HEK293 (cell line): ENCODE data around the gene PLEKHA3.

Experiments
- CTCF ChIA-PET: fragments of 350-600 bp; formaldehyde crosslinking; extraction: SDS; loops from one replicate; lab custom pipeline; 2021; ENCODE audit warnings: antibody characterized with exemption; lab: Yijun Ruan, JAX
- POLR2A ChIA-PET: fragments of 300-600 bp; formaldehyde crosslinking; extraction: SDS; loops from one replicate; lab custom pipeline; 2020; ENCODE audit warnings: antibody characterized with exemption, inconsistent platforms; lab: Yijun Ruan, JAX
- H3K27ac ChIP-seq: fragments of 200-500 bp; sonication (Bioruptor generic); 2 replicates; pipeline ENCODE4 v1.5.1; 2014; ENCODE audit warnings: low read depth, low read length, control low read depth, inconsistent platforms; ENCODE audit errors: extremely low read depth
- H3K36me3 ChIP-seq, 2 experiments: fragments of 200-500 bp in 1 of 2; sonication (Bioruptor generic) in 1 of 2; 1 replicate in 1 of 2; 2 replicates in 1 of 2; pipeline ENCODE4 v1.5.1; 2014 to 2017; ENCODE audit warnings: inconsistent platforms in 2 of 2, low read length in 2 of 2; ENCODE audit not compliant: control insufficient read depth in 2 of 2, insufficient read depth in 1 of 2
- H3K4me1 ChIP-seq: fragments of 200-500 bp; sonication (Bioruptor generic); 2 replicates; pipeline ENCODE4 v1.5.1; 2014; ENCODE audit warnings: mild to moderate bottlenecking, low read length, inconsistent platforms; ENCODE audit not compliant: control insufficient read depth, insufficient read depth
- H3K4me3 ChIP-seq: 2 replicates; pipeline ENCODE4 v1.5.1; 2011; ENCODE audit warnings: low read depth, mild to moderate bottlenecking, control low read depth, low read length, moderate library complexity
- H3K9me3 ChIP-seq: fragments of 200-500 bp; sonication (Bioruptor generic); 2 replicates; pipeline ENCODE4 v1.5.1; 2014; ENCODE audit warnings: low read depth, low read length, inconsistent platforms; ENCODE audit not compliant: control insufficient read depth, insufficient read depth
- HOXA7 ChIP-seq: sonication (generic); formaldehyde crosslinking; IDR thresholded peaks from 2 replicates; pipeline ENCODE4 v1.8.1; 2022; ENCODE audit warnings: missing genetic modification reagents, borderline replicate concordance
- IKZF3 ChIP-seq: fragments of 450-650 bp; IDR thresholded peaks from 2 replicates; pipeline ENCODE4 v1.5.0; 2018; ENCODE audit warnings: missing biosample characterization, mild to moderate bottlenecking, missing genetic modification characterization, moderate library complexity
- KLF8 ChIP-seq: fragments of 450-650 bp; formaldehyde crosslinking; IDR thresholded peaks from 2 replicates; pipeline ENCODE4 v1.5.1; 2016; ENCODE audit warnings: missing biosample characterization, missing genetic modification characterization
- PRDM2 ChIP-seq: fragments of 450-650 bp; formaldehyde crosslinking; IDR thresholded peaks from 2 replicates; pipeline ENCODE4 v1.5.1; 2016; ENCODE audit warnings: missing biosample characterization, missing genetic modification characterization, borderline replicate concordance
- WT1 ChIP-seq: fragments of 450-650 bp; formaldehyde crosslinking; IDR thresholded peaks from 2 replicates; pipeline ENCODE4 v1.5.1; 2016; ENCODE audit warnings: missing biosample characterization, missing genetic modification characterization
- ZBTB44 ChIP-seq: fragments of 450-650 bp; IDR thresholded peaks from 2 replicates; pipeline ENCODE4 v1.5.1; 2018; ENCODE audit warnings: missing biosample characterization, mild to moderate bottlenecking, missing genetic modification characterization
- ZNF10 ChIP-seq: fragments of 450-650 bp; formaldehyde crosslinking; IDR thresholded peaks from 2 replicates; pipeline ENCODE4 v1.5.1; 2017; ENCODE audit warnings: missing biosample characterization, missing genetic modification characterization
- ZNF169 ChIP-seq: fragments of 450-650 bp; formaldehyde crosslinking; IDR thresholded peaks from 2 replicates; pipeline ENCODE4 v1.5.1; 2016; ENCODE audit warnings: missing biosample characterization, missing genetic modification characterization
- ZNF19 ChIP-seq: fragments of 450-650 bp; formaldehyde crosslinking; IDR thresholded peaks from 2 replicates; pipeline ENCODE4; 2016; ENCODE audit warnings: missing biosample characterization, missing genetic modification characterization, low read depth
- ZNF610 ChIP-seq: fragments of 450-650 bp; formaldehyde crosslinking; IDR thresholded peaks from 2 replicates; pipeline ENCODE4 v1.5.1; 2016; ENCODE audit warnings: missing biosample characterization, missing genetic modification characterization, borderline replicate concordance
- ZNF639 ChIP-seq: fragments of 450-650 bp; formaldehyde crosslinking; IDR thresholded peaks from 2 replicates; pipeline ENCODE4 v1.5.1; 2016; ENCODE audit warnings: missing biosample characterization, missing genetic modification characterization
- ZNF660 ChIP-seq: fragments of 450-650 bp; IDR thresholded peaks from 2 replicates; pipeline ENCODE4 v1.5.1; 2018; ENCODE audit warnings: missing biosample characterization, mild to moderate bottlenecking, missing genetic modification characterization
- ZNF747 ChIP-seq: fragments of 450-650 bp; formaldehyde crosslinking; IDR thresholded peaks from 2 replicates; pipeline ENCODE4 v1.5.1; 2016; ENCODE audit warnings: missing biosample characterization, missing genetic modification characterization
- ZSCAN16 ChIP-seq: fragments of 450-650 bp; formaldehyde crosslinking; IDR thresholded peaks from 2 replicates; pipeline ENCODE4 v1.5.1; 2016; ENCODE audit warnings: missing biosample characterization, missing genetic modification characterization
- ZXDB ChIP-seq: fragments of 450-650 bp; formaldehyde crosslinking; IDR thresholded peaks from 2 replicates; pipeline ENCODE4 v1.5.1; 2016; ENCODE audit warnings: missing biosample characterization, missing genetic modification characterization

PLEKHA3 gene

GRCh38 chr2:178506101-178506500, 25.8 kb downstream of the PLEKHA3 start (continued):
- TF ChIP-seq PRDM2 (tag by site-specific recombination), result no peak
- no peak for TF ChIP-seq KLF8 (tag by site-specific recombination)
- TF ChIP-seq ZNF610, result no peak
- no peak for TF ChIP-seq ZNF660 (tag by site-specific recombination)
- TF ChIP-seq IKZF3 (tag by site-specific recombination), result no peak
- TF ChIP-seq ZNF169 (tag by site-specific recombination), result no peak

GRCh38 chr2:178506524-178506923, 26.3 kb downstream of the PLEKHA3 start:
- no peak overlapping the region for H3K4me3 ChIP-seq
- ChIA-PET CTCF (interaction anchor here (1.5 kb wide), 2 partner anchors 11 to 16 kb away, joined by 3 to 6 read pairs; no protein-coding TSS in a partner anchor), POLR2A (no interaction called here)
- H3K9me3 ChIP-seq, result no peaks in the 10 kb centered on the region
- no peak for TF ChIP-seq ZNF747 (tag by site-specific recombination)
- TF ChIP-seq ZNF10, result no peak
- no peak for TF ChIP-seq ZNF19
- TF ChIP-seq ZSCAN16 (tag by site-specific recombination), result no peak
- no peak for TF ChIP-seq ZBTB44
- TF ChIP-seq, all 188 proteins: peak for 0
- Histone ChIP-seq H3K27ac (no peak overlapping the region), H3K4me1 (no peaks in the 10 kb centered on the region), H3K36me3 (peaks cover 26 to 52% of the 10 kb centered on the region in 2 experiments)

GRCh38 chr2:178506949-178507348, 26.7 kb downstream of the PLEKHA3 start:
- no peak overlapping the region for H3K27ac ChIP-seq
- no peak for TF ChIP-seq WT1
- no peak for TF ChIP-seq HOXA7 (CRISPR knock-in tag)
- no peak for TF ChIP-seq ZNF639 (tag by site-specific recombination)
- no peak for TF ChIP-seq ZXDB
- TF ChIP-seq, all 188 proteins: peak for 0
- Histone ChIP-seq H3K4me3 (no peak overlapping the region), H3K9me3 (no peaks in the 10 kb centered on the region), H3K4me1 (no peaks in the 10 kb centered on the region), H3K36me3 (peaks cover 26 to 48% of the 10 kb centered on the region in 2 experiments)
- ChIA-PET POLR2A (no interaction called here), CTCF (interaction anchor here (1.5 kb wide), 1 partner anchor 16 kb away, joined by 6 read pairs; no protein-coding TSS in a partner anchor)
